ENCODE results near the gene NPIPB6.

Gene NPIPB6

GRCh38 chr16:28321700-28322411 lies 41.5 kb downstream of the NPIPB6 start:
- DNase-seq (ENCODE audit: low spot score): peak; percentile 81

GRCh38 chr16:28320741-28321140 lies 42.6 kb downstream of the NPIPB6 start:
- no peak for DNase-seq (ENCODE audit: low spot score)

- no peak for DNase-seq (ENCODE audit: low spot score)
Measured at GRCh38 chr16:28320023-28320561, 43.2 kb downstream of the NPIPB6 start.

GRCh38 chr16:28319476-28320022 lies 43.8 kb downstream of the NPIPB6 start:
- no peak for DNase-seq (ENCODE audit: low spot score)

GRCh38 chr16:28318042-28318744 lies 45.1 kb downstream of the NPIPB6 start:
- no peak for DNase-seq (ENCODE audit: low spot score)

- peak; percentile 83 for DNase-seq (ENCODE audit: low spot score)
Measured at GRCh38 chr16:28317040-28317880, 46.0 kb downstream of the NPIPB6 start.

GRCh38 chr16:28316054-28316453 lies 47.3 kb downstream of the NPIPB6 start:
- no peak for DNase-seq (ENCODE audit: low spot score)

GRCh38 chr16:28313587-28313986 lies 49.7 kb downstream of the NPIPB6 start:
- DNase-seq (ENCODE audit: low spot score): no peak

GRCh38 chr16:28312327-28312726 lies 51.0 kb downstream of the NPIPB6 start:
- DNase-seq (ENCODE audit: low spot score): no peak

GRCh38 chr16:28311913-28312312 lies 51.4 kb downstream of the NPIPB6 start:
- DNase-seq (ENCODE audit: low spot score): no peak

- DNase-seq (ENCODE audit: low spot score): no peak
Measured at GRCh38 chr16:28311413-28311812, 51.9 kb downstream of the NPIPB6 start.

GRCh38 chr16:28310796-28311195 lies 52.5 kb downstream of the NPIPB6 start:
- no peak for DNase-seq (ENCODE audit: low spot score)

GRCh38 chr16:28309811-28310311 lies 53.4 kb downstream of the NPIPB6 start:
- DNase-seq (ENCODE audit: low spot score): no peak

GRCh38 chr16:28308794-28309584 lies 54.3 kb downstream of the NPIPB6 start:
- no peak for DNase-seq (ENCODE audit: low spot score)

- DNase-seq (ENCODE audit: low spot score): no peak
Measured at GRCh38 chr16:28307936-28308335, 55.4 kb downstream of the NPIPB6 start.

GRCh38 chr16:28304214-28304613 lies 59.1 kb downstream of the NPIPB6 start:
- DNase-seq (ENCODE audit: low spot score): peak; percentile 61

GRCh38 chr16:28303132-28303531 lies 60.2 kb downstream of the NPIPB6 start:
- DNase-seq (ENCODE audit: low spot score): no peak

- no peak for DNase-seq (ENCODE audit: low spot score)
Measured at GRCh38 chr16:28301620-28302019, 61.7 kb downstream of the NPIPB6 start.

- no peak for DNase-seq (ENCODE audit: low spot score)
Measured at GRCh38 chr16:28301154-28301553, 62.2 kb downstream of the NPIPB6 start.

- DNase-seq (ENCODE audit: low spot score): no peak
Measured at GRCh38 chr16:28300327-28300726, 63.0 kb downstream of the NPIPB6 start.

- no peak for DNase-seq (ENCODE audit: low spot score)
Measured at GRCh38 chr16:28298511-28298878, 64.8 kb downstream of the NPIPB6 start.
